ENCODE data around the gene CHCHD6.

GRCh38 chr3:126873416-126873815, 169.4 kb downstream of the CHCHD6 start:
- TF ChIP-seq, protein P1, sequence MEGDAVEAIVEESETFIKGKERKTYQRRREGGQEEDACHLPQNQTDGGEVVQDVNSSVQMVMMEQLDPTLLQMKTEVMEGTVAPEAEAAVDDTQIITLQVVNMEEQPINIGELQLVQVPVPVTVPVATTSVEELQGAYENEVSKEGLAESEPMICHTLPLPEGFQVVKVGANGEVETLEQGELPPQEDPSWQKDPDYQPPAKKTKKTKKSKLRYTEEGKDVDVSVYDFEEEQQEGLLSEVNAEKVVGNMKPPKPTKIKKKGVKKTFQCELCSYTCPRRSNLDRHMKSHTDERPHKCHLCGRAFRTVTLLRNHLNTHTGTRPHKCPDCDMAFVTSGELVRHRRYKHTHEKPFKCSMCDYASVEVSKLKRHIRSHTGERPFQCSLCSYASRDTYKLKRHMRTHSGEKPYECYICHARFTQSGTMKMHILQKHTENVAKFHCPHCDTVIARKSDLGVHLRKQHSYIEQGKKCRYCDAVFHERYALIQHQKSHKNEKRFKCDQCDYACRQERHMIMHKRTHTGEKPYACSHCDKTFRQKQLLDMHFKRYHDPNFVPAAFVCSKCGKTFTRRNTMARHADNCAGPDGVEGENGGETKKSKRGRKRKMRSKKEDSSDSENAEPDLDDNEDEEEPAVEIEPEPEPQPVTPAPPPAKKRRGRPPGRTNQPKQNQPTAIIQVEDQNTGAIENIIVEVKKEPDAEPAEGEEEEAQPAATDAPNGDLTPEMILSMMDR (IDR thresholded peaks at IDR 0.05), result no peak
- no peak for TF ChIP-seq POLR2A (IDR thresholded peaks at IDR 0.05)

Measured in adrenal gland (tissue), 5 donors.